Right lobe of liver (tissue), 6 donors: ENCODE data around the gene NRP2. TPM values are rescaled to one million over a fixed set of nuclear protein-coding genes. Genes with fewer than 3 reads are reported as not detected.

Source experiments
- ATAC-seq, 4 donors: fragments of 200-7000 bp; cut with Tn5 transposase; one replicate each; pipeline ENCODE4 v1.9.1; 2020; ENCODE audit warnings: mild to moderate bottlenecking in 4 of 4, moderate library complexity in 4 of 4
- DNase-seq, 3 donors: peaks; one replicate each; pipeline ENCODE4 v3.0.0-alpha.2; 2020
- H3K27ac ChIP-seq, 3 donors: fragments of 200-600 bp; one replicate each; pipeline ENCODE4 v1.8.0; 2022
- H3K27me3 ChIP-seq, 2 donors: fragments of 200-600 bp; one replicate each; pipeline ENCODE4 v1.8.0; 2022
- H3K36me3 ChIP-seq, 4 donors: fragments of 200-600 bp; sonication (generic) in 1 of 4; one replicate each; pipeline versions ENCODE4 v1.5.1 to v1.8.0; 2017 to 2022; ENCODE audit warnings: control low read depth in 1 of 4
- H3K4me1 ChIP-seq, 4 donors: fragments of 200-600 bp; sonication (generic) in 1 of 4; one replicate each; pipeline versions ENCODE4 v1.5.1 to v1.8.0; 2017 to 2022; ENCODE audit warnings: control low read depth in 1 of 4
- H3K4me3 ChIP-seq, 3 donors: fragments of 200-600 bp; one replicate each; pipeline ENCODE4 v1.8.0; 2022
- H3K9me3 ChIP-seq, 4 donors: fragments of 200-600 bp; sonication (generic) in 1 of 4; one replicate each; pipeline versions ENCODE4 v1.5.1 to v1.8.0; 2017 to 2022; ENCODE audit warnings: control low read depth in 1 of 4
- POLR2A ChIP-seq: fragments of 450-650 bp; IDR thresholded peaks from one replicate; pipeline ENCODE4 v1.6.1; 2017; ENCODE audit warnings: antibody characterized with exemption, mild to moderate bottlenecking
- WGBS: methylation state at CpG from one replicate; pipeline ENCODE4 v1.1.6; 2018; ENCODE audit warnings: low coverage, low lambda C conversion rate; ENCODE audit not compliant: insufficient coverage; ENCODE audit errors: missing lambda C conversion rate; 5-methylcytosine and 5-hydroxymethylcytosine counted together
- intact Hi-C, 2 donors: fragments of 100-400 bp; cut with DNase I; formaldehyde crosslinking; loops; one replicate each; pipeline versions ENCODE4 v1.11.2 to v1.14.1; 2022
- total RNA-seq, 6 experiments: library from RNA; depleted of rRNA in 2 of 6; stranded (reverse); fragments of >200 nt in 2 of 6; fragmentation: NEBNext Ultra II Directional in 3 of 6; extraction: Animal tissue kit (Norgen Biotek cat#: 25700) in 3 of 6; gene quantifications; one replicate each; pipeline versions ENCODE4 v1.1.0 to v1.2.4, GENCODE V29; 2016 to 2023
- TF ChIP-seq, protein P1 (sequence below), 4 donors: fragments of 200-600 bp in 3 of 4; fragments of 450-650 bp in 1 of 4; IDR thresholded peaks; one replicate each; pipeline versions ENCODE4 v1.5.1 to v1.8.0; 2016 to 2022; ENCODE audit warnings: antibody characterized with exemption in 4 of 4, mild to moderate bottlenecking in 2 of 4
- donor health status: DM: no; HTN: yes; CAD: no.
- donor health status: DM: no; HTN: no; CAD: no.
- donor health status: DM: no; HTN: no; CAD: no.
- donor health status: DM: no; HTN: yes; CAD: no.
- donor health status: DM: no; HTN: yes; CAD: no.

Gene NRP2
- total RNA-seq, 6 experiments from 2014 or later = 5.5 to 23.7 (median 8.6) TPM

DNA sequence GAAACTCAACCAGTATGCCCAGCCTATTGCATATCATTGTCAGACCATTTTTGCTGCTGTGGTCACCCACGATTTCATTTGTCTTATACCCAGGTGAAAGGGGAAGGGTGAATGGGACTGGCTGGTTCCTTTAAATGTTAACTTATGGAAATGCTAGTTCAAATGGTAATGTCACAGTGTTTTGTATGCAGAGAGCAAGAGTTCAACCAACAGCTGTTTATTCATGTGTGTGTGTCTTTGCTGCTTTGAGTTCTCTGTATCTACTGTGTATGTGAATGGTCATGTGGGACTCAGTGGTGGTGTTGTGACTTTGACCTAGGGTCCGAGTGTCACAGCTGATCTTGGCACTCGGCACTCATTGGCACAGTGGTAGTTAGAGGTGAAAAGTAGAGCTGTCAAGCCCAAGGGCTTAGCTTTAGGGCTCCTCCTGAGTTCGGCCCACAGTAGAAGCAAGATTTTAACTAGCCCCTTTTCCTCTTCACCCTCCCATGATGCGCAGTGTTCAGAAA lies 114.6 kb downstream of the NRP2 start:
- WGBS = 58% methylated on average over 2 of the region's 5 CpGs
- no peak overlapping the region for H3K27ac ChIP-seq
- no peaks in the 10 kb centered on the region for H3K9me3 ChIP-seq
- TF ChIP-seq, protein P1, sequence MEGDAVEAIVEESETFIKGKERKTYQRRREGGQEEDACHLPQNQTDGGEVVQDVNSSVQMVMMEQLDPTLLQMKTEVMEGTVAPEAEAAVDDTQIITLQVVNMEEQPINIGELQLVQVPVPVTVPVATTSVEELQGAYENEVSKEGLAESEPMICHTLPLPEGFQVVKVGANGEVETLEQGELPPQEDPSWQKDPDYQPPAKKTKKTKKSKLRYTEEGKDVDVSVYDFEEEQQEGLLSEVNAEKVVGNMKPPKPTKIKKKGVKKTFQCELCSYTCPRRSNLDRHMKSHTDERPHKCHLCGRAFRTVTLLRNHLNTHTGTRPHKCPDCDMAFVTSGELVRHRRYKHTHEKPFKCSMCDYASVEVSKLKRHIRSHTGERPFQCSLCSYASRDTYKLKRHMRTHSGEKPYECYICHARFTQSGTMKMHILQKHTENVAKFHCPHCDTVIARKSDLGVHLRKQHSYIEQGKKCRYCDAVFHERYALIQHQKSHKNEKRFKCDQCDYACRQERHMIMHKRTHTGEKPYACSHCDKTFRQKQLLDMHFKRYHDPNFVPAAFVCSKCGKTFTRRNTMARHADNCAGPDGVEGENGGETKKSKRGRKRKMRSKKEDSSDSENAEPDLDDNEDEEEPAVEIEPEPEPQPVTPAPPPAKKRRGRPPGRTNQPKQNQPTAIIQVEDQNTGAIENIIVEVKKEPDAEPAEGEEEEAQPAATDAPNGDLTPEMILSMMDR (IDR thresholded peaks at IDR 0.05) = no peak
- no peak for TF ChIP-seq POLR2A
- no peaks in the 10 kb centered on the region for H3K27me3 ChIP-seq
- no peak overlapping the region for H3K4me3 ChIP-seq
- peaks cover 0 to 9% (median 0%) of the 10 kb centered on the region in 4 donors for H3K4me1 ChIP-seq
- DNase-seq (peak in 2 of 3 donors; percentile 57 to 58), ATAC-seq (peak; percentile 30 to 78 (median 45))
- H3K36me3 ChIP-seq = no peaks in the 10 kb centered on the region
- intact Hi-C loops = no loop called here

GRCh38 chr2:205797866-205798265 lies 115.6 kb downstream of the NRP2 start:
- DNase-seq (no peak), ATAC-seq (no peak)
- H3K9me3 ChIP-seq = no peaks in the 10 kb centered on the region
- H3K4me1 ChIP-seq = peaks cover 0 to 9% (median 0%) of the 10 kb centered on the region in 4 donors
- TF ChIP-seq POLR2A = no peak
- TF ChIP-seq, protein P1 (IDR thresholded peaks at IDR 0.05) = no peak
- no peaks in the 10 kb centered on the region for H3K27me3 ChIP-seq
- no peaks in the 10 kb centered on the region for H3K36me3 ChIP-seq
- intact Hi-C loops = no loop called here
- no peak overlapping the region for H3K4me3 ChIP-seq
- H3K27ac ChIP-seq = no peak overlapping the region
- 82% methylated on average over 4 of the region's 4 CpGs for WGBS

DNA sequence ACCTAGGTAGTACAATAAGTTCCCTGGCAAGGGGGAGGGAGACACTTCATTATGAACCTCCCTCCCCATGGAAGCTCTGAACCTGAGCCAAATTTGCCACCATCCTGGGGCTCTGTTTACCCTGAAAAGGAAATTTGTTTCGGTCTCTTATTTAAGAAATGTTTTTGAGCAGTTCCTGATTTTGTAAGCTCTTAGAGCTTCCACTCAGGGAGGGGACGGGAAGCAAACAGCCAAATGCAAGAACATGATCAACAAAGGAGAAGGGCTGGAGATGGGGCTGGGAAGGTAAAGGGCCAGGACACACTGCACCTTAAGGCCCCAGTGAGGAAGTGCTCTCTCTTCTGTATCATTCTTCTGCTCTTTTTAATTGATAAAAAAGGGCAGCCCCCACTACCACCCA lies 117.9 kb downstream of the NRP2 start:
- H3K9me3 ChIP-seq = no peaks in the 10 kb centered on the region
- no peak overlapping the region for H3K27ac ChIP-seq
- DNase-seq (no peak), ATAC-seq (peak in 3 of 4 donors; percentile 13 to 22 (median 16))
- no peak overlapping the region for H3K4me3 ChIP-seq
- TF ChIP-seq, protein P1 (IDR thresholded peaks at IDR 0.05) = no peak
- TF ChIP-seq POLR2A = no peak
- no peaks in the 10 kb centered on the region for H3K27me3 ChIP-seq
- WGBS = 57% methylated on average over 2 of the region's 2 CpGs
- intact Hi-C loops = no loop called here
- peaks cover 0 to 9% (median 0%) of the 10 kb centered on the region in 4 donors for H3K4me1 ChIP-seq
- no peaks in the 10 kb centered on the region for H3K36me3 ChIP-seq

GRCh38 chr2:205800773-205801172 lies 118.5 kb downstream of the NRP2 start:
- 64% methylated on average over 3 of the region's 3 CpGs for WGBS
- DNase-seq (no peak), ATAC-seq (peak in 3 of 4 donors; percentile 33 to 65 (median 43))
- Histone ChIP-seq H3K36me3 (no peaks in the 10 kb centered on the region), H3K27me3 (no peaks in the 10 kb centered on the region), H3K27ac (no peak overlapping the region), H3K9me3 (no peaks in the 10 kb centered on the region), H3K4me3 (no peak overlapping the region), H3K4me1 (peaks cover 0 to 9% (median 0%) of the 10 kb centered on the region in 4 donors)
- TF ChIP-seq, protein P1 (IDR thresholded peaks at IDR 0.05) = no peak
- no peak for TF ChIP-seq POLR2A
- intact Hi-C loops = no loop called here
